Lower leg skin (tissue), 4 donors: ENCODE results near the gene PRKAG1. TPM values are rescaled to one million over a fixed set of nuclear protein-coding genes. Genes with fewer than 3 reads are reported as not detected.

ENCODE experiments used
- DNase-seq, 2 donors: peaks; one replicate each; pipeline ENCODE4 v3.0.0-alpha.2; 2019; ENCODE audit warnings: low spot score in 2 of 2
- H3K4me3 ChIP-seq: fragments of 200-600 bp; sonication (generic); 2 replicates; pipeline ENCODE4 v1.5.1; 2017; ENCODE audit warnings: mild to moderate bottlenecking, low read depth; ENCODE audit not compliant: poor library complexity, severe bottlenecking
- CTCF ChIP-seq, 3 donors: fragments of 450-650 bp; IDR thresholded peaks; one replicate each; pipeline ENCODE4 v1.5.1; 2016; ENCODE audit warnings: antibody characterized with exemption in 3 of 3, mild to moderate bottlenecking in 3 of 3, moderate library complexity in 2 of 3
- POLR2A ChIP-seq, 2 donors: fragments of 450-650 bp; IDR thresholded peaks; one replicate each; pipeline ENCODE4 v1.6.1; 2016 to 2017; ENCODE audit warnings: antibody characterized with exemption in 2 of 2, mild to moderate bottlenecking in 1 of 2, moderate library complexity in 1 of 2
- WGBS, 2 donors: methylation state at CpG; one replicate each; pipeline ENCODE4 v1.1.5; 2018; 5-methylcytosine and 5-hydroxymethylcytosine counted together
- intact Hi-C: fragments of 100-400 bp; cut with DNase I; formaldehyde crosslinking; loops from one replicate; pipeline ENCODE4 v1.15.0; 2023; ENCODE audit warnings: low total_unique reads
- total RNA-seq, 4 donors: library from RNA; depleted of rRNA; stranded (reverse); fragments of >200 nt; gene quantifications; one replicate each; pipeline ENCODE4 v1.1.0, GENCODE V29; 2016

The PRKAG1 gene
- total RNA-seq, 4 donors from 2014 or later: 30.3 to 57.8 (median 49.2) TPM

DNA sequence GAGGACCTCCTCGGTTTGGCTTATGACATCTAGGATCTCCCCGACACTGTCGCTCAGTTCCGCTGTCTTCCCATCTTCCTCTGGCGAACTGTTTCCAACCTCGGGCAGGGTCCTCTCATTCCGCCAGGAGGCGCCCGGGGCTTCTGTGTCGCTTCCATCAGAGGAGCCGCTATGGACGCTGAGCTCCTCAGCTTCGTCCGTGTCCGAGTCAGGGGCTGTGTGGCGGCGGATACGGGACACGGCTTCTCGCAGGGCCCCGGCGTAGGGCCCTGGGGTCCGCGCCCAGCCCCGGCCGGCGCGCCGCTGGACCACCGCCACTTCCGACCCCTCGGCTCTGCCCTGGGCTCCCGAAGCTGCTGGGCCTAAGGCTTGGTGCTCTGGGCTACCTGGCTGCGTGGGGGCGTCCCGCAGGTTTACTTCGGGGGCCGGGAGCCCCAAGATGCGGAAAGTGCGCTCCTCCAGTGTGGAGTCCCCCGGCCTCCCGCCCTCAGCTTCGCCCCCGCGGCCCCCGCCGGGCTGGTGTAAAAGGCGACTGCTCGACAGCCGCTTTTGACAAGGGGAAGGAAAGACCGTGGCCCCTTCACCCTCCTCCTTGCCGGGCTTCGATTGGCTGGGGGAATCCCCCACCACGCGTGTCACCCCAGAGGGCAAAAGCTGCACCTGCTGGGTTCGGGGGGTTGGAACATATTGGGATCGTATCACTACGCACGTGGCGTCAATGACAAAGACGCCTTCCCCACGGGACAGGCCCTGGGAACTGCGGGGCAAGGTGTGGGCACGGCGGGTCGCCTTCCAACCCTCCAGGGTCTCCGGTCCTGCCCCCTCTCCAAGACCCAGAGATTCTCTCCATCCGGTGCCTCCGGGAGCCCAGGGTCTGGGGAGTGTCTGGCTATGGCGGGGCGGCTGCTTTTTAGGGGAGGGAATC lies 21.5 kb downstream of the PRKAG1 start:
- H3K4me3 ChIP-seq: no peak overlapping the region
- intact Hi-C loops: loop anchor here (5.0 kb wide), 1 partner anchor 140 kb away; no protein-coding TSS in a partner anchor
- DNase-seq: peak; percentile 59 to 95
- TF ChIP-seq CTCF (IDR thresholded peaks at IDR 0.05) (peak in 1 of 3 donors; percentile 42), POLR2A (IDR thresholded peaks at IDR 0.05) (no peak)
- 19 to 27% methylated on average over 44 to 49 of the region's 71 CpGs for WGBS, 2 donors

GRCh38 chr12:48995086-48995879 lies 23.3 kb downstream of the PRKAG1 start:
- peak; percentile 71 to 95 for DNase-seq
- no peak overlapping the region for H3K4me3 ChIP-seq
- no peak for TF ChIP-seq CTCF (IDR thresholded peaks at IDR 0.05)
- no peak for TF ChIP-seq POLR2A (IDR thresholded peaks at IDR 0.05)
- 5 to 6% methylated on average over 28 to 32 of the region's 32 CpGs for WGBS, 2 donors
- intact Hi-C loops: loop anchor here (5.0 kb wide), 1 partner anchor 138 kb away; no protein-coding TSS in a partner anchor

GRCh38 chr12:48994224-48995085 lies 24.1 kb downstream of the PRKAG1 start:
- intact Hi-C loops: loop anchor here (5.0 kb wide), 1 partner anchor 137 kb away; no protein-coding TSS in a partner anchor
- no peak overlapping the region for H3K4me3 ChIP-seq
- TF ChIP-seq POLR2A (IDR thresholded peaks at IDR 0.05) (no peak), CTCF (IDR thresholded peaks at IDR 0.05) (no peak)
- DNase-seq: no peak
- WGBS, 2 donors: 23 to 26% methylated on average over 31 to 32 of the region's 32 CpGs

DNA sequence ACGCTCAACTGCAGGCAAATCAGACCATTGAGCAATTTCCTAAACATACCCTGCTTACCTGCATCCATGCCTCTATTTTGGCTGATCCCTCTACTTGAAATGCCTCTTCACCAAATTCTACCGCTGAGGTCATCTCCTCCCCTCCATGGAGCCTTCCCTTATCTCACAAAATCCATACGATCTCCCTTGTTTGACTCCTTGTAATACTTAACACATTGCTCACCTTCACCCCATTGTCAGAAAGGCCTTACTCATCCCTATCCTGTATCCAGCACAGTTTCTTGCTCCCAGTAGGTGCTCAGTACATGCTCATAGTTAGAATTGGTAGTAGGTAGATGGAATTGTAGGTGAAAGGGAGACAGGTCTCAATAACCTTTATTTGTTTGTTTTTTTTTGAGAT lies 24.8 kb downstream of the PRKAG1 start:
- H3K4me3 ChIP-seq: no peak overlapping the region
- intact Hi-C loops: no loop called here
- DNase-seq: no peak
- WGBS, 2 donors: 79 to 81% methylated on average over 3 of the region's 3 CpGs
- TF ChIP-seq CTCF (IDR thresholded peaks at IDR 0.05): no peak
- no peak for TF ChIP-seq POLR2A (IDR thresholded peaks at IDR 0.05)
